GM04503 (cell line): Measurements from ENCODE around the gene PDE4D.

Experiments used
- DNase-seq: peaks from one replicate; pipeline ENCODE4 v3.0.0-alpha.2; 2012; ENCODE audit warnings: low read depth

PDE4D gene

DNA sequence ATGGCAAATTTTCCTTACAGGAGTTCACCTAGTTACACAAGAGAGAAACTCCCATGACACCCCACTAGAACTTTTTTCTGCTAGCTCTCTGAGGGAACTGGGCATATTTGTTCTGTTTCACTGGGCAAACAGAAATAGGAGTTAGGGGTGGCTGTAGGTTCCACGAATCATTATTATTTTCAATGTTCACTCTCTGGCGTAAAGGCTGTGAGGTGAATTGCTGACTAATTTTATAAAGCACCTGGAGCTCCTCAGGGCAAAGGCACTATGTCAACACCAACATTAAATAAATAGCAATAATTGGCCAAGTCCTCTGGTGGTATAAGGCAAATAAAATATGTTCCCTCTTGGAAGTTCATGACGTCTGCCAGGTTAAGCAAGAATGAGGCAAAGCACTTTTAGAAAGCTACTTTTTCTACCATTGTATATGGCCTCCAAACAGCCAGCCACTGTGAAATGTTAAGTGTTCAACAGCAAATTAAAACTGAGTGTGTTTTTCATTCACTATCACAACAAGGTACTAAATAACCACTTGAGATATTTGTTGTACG, 344.6 kb downstream of the PDE4D start:
- DNase-seq, result no peak

- DNase-seq, result no peak
Observed at GRCh38 chr5:59547731-59548130, 345.8 kb downstream of the PDE4D start.

- DNase-seq, result no peak
Observed at GRCh38 chr5:59544573-59544972, 349.0 kb downstream of the PDE4D start.

DNA sequence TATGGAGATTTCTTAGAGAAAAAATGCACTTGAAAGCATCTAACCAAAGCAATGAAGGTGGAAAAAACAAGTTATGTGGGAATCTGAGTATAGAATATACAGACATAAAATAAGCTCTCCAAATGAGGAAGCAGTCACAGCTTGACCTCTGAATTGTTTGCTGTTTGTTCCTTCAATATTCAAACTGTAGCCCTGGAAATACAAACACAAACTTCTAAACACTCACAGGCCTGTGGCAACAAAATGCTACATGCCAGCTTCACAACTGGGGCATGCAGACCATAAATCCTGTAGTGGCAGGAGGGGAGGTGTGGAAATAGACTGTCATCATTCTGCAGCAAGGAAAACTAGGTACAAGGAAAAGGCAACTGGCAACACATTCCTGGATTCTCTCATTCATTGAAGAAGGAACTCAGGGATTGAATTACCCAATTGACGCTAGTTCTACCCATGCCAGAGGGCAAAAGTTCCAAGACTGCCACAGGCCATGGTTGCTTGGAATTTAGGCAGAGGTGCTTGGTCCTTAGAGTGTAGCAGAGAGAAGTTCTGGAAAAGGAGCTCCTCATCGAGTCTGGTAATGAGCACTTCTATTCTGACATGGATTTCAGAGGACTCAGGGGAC, 349.6 kb downstream of the PDE4D start:
- DNase-seq, result no peak

DNA sequence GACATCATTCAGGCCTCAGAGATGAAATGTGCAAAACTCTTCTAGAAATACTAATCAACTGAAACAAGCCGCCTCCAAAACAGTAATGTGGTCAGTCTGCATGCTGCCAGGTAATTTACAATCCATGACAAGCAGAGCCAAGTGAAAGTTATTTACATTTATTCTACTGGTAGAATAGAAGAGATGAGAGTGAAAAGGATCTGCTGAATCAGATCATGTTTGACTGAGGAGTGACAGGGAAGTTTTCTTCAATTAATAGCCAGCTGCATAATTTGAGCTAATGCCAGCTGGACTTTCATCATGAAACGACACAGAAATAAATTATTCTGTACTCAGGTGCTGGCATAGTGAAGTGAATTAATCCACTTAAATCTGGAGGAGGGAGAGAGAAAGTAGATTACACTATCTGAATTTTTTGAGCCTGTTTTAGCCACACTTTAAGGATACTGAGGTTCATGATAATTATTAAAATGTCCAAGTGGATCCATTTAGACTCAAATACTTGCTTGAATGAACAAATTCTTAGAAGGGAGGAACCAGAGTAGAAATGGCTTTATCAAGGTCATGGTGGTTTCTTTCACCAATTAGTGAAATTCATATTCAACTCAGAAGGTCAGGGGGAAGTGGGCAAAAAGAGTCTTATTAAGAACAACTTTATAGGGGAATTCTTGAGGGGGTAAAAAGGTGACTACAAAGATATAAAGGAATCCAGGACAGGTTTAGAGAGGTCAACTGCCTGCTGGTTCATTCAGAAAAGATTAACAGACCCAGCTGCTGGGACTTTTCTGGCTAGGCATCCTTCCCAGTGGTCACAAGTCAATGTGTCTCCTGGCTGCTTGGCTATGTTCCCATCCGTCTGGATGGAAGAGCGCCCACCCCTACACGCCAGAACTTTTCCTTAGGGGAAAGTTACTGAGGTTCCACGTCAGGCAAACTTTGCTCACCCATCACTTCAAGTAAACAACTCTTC, 350.4 kb downstream of the PDE4D start:
- DNase-seq, result no peak

DNA sequence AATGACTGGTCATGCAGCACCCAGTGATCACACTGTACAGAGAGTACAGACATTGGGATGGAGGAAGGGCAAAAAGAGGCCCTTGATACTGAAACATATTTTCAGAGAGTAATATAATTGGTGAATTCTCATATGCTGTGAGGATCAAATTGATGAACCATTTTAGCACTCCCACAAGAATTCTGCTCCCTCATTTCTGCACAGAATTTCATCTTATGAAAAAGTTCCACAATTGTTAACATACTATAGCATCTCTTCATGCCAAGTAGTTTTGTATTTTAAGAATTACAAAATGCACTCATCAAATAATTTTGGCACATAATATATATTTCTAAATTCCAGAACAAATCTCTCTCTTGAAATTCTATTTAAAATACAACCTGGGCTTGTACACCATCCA, 351.2 kb downstream of the PDE4D start:
- no peak for DNase-seq

GRCh38 chr5:59540366-59540765, 353.2 kb downstream of the PDE4D start:
- DNase-seq, result no peak

- DNase-seq, result no peak
Observed at GRCh38 chr5:59538750-59539121, 354.8 kb downstream of the PDE4D start.

- DNase-seq, result no peak
Observed at GRCh38 chr5:59537961-59538749, 355.4 kb downstream of the PDE4D start.

- DNase-seq, result no peak
Observed at GRCh38 chr5:59536875-59537274, 356.7 kb downstream of the PDE4D start.

DNA sequence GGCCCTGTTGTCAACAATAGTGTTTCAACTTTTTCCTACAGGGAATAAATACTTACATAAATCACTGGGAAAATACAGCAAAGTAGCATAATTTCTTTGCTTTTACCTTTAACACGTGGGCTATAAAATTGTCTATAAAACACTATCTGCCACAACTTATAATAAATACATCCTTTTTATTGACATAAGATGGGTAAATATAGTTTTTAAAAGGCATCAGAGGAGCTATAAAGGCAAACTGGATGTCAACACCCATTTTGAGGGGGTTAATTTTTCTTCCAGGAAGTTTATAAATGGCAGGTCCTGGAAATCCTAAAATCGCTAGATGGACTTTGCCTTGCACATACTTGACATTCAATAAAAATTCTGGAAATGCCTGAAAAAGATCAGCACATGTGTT, 358.0 kb downstream of the PDE4D start:
- DNase-seq, result no peak

- no peak for DNase-seq
Observed at GRCh38 chr5:59533730-59534108, 359.8 kb downstream of the PDE4D start.

GRCh38 chr5:59532979-59533729, 360.4 kb downstream of the PDE4D start:
- DNase-seq, result no peak

GRCh38 chr5:59529239-59529638, 364.3 kb downstream of the PDE4D start:
- no peak for DNase-seq

GRCh38 chr5:59528202-59528862, 365.2 kb downstream of the PDE4D start:
- DNase-seq, result no peak

DNA sequence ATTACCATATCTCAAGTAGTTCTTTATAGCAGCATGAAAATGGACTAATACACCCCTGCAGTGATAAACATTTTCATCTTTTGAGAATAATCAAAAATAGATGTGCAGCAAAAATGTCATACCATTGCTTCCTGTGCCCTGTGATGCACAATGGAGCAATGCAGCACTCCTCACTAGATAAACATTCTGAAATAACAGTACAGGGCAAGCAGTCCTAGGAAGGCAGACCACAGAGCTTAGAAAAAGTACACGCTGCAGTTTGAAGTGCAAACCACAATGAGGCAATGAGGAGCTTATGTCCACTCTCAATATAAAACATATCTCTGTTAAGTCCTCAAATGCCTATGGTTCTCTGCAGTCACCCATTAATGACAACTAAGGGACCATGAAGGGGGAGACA, 367.6 kb downstream of the PDE4D start:
- no peak for DNase-seq

DNA sequence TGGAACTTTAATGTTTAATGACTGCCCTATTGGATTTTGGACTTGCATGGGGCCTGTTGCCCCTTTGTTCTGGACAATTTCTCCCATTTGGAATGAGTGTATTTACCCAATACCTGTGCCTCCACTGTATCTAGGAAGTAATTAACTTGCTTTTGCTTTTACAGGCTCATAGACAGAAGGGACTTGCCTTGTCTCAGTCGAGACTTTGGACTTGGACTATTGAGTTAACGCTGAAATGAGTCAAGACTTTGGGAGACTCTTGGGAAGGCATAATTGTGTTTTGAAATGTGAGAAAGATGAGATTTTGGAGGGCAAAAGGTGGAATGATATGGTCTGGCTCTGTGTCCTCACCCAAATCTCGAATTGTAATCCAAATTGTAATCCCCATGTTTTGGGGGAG, 368.2 kb downstream of the PDE4D start:
- DNase-seq, result no peak

DNA sequence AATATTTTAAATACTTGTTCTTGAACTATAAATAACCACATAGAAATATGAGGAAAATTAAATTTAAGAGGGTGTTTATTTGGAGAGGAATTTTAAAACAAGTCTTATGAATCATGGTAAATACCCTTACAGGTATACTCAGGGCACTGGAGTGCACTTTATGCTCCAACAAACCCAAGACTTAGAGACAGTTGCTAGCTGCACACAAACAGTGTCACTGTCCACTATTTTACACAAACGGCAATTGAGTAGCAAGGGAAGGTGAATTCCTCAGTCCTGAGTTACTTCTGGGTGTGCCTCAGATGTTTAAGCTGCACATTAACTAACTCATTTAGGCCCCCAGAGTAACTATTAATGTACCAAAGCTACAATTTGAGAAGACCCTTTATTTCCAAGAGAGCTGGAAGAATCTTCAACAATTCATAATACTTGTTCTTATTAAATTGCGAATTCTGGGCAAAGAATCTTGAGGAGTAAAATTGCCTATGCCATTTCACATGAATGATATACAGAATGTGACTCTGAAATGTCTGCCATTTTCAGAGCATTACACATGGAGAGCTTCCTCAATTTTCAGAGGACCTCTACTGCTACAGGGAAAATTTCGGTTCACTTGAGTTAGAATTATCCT, 371.2 kb downstream of the PDE4D start:
- no peak for DNase-seq

DNA sequence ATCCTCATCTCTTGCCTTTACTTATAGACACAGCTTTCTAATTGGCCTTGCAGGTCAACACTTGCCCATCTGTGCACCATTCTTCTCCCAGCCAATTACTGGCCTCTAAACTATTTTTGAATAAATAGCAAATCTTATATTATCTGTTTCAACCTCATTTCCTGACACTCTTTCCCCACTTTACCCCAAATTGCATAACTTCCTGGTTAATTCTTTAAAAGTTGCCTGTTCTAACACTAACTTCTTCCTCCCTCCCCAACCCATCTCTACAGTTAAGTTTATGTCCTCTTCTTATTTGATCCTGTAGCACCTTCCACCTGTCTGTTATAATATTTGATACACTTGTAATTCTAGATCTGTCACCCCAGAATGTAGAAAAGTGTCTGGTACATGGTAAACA, 372.1 kb downstream of the PDE4D start:
- DNase-seq, result no peak

DNA sequence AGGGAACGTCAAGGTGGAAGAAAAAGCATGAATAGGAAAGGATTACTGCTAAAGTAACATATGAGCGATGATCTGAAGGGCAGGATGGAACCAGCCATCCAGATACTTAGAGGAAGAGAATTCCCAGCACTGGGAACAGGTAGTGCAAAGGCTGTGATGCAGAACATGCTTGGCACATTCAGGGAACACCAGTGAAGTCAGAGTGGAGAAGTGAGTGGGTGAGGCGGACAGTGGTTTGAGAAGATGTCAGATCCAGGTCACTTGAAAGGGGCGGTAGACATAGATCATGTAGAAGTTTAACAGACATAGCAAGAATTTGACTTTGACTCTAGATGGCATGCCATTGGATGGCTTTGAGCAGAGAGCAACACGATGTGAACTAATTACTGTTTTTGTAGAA, 374.2 kb downstream of the PDE4D start:
- no peak for DNase-seq
